Loucy (cell line): ENCODE measurements around the gene NDUFV2.

Experiments
- CTCF ChIP-seq: fragments of 200-600 bp; sonication (generic); conservative IDR thresholded peaks from 2 replicates; pipeline ENCODE4 v1.5.1; 2014; ENCODE audit warnings: mild to moderate bottlenecking, antibody characterized with exemption, low read length
- EZH2phosphoT487 ChIP-seq: fragments of 200-600 bp; IDR thresholded peaks from 2 replicates; pipeline ENCODE4 v1.6.1; 2018; ENCODE audit warnings: antibody characterized with exemption, mild to moderate bottlenecking, moderate library complexity, borderline replicate concordance

- TF ChIP-seq CTCF = no peak
- no peak for TF ChIP-seq EZH2phosphoT487
Measured at GRCh38 chr18:9058406-9058805, 44.1 kb upstream of the NDUFV2 start.
